Adipocyte (in vitro differentiated cells): ENCODE measurements around the gene MGAT4A.
A peak's percentile ranks its signal among the peaks of the same experiment; 100 is the strongest.

ENCODE experiments used
- DNase-seq: peaks from one replicate; pipeline ENCODE4 v3.0.0-alpha.2; 2015; ENCODE audit warnings: low read depth
- H3K27me3 ChIP-seq: replicated peaks from 2 replicates; pipeline ENCODE4 v1.7.0; 2013; ENCODE audit warnings: mild to moderate bottlenecking, low read length, moderate library complexity; ENCODE audit not compliant: control insufficient read depth, insufficient read depth
- H3K36me3 ChIP-seq: 2 replicates; pipeline ENCODE4 v1.7.0; 2013; ENCODE audit warnings: low read length, mild to moderate bottlenecking, moderate library complexity; ENCODE audit not compliant: control insufficient read depth, insufficient read depth, severe bottlenecking
- H3K4me1 ChIP-seq: 2 replicates; pipeline ENCODE4 v1.7.0; 2013; ENCODE audit warnings: mild to moderate bottlenecking, low read length, moderate library complexity; ENCODE audit not compliant: control insufficient read depth, insufficient read depth
- H3K4me3 ChIP-seq: 2 replicates; pipeline ENCODE4 v1.7.0; 2013; ENCODE audit warnings: mild to moderate bottlenecking, low read length, moderate library complexity
- H3K9ac ChIP-seq: 2 replicates; pipeline ENCODE4 v1.7.0; 2013; ENCODE audit warnings: mild to moderate bottlenecking, low read length, moderate library complexity
- H3K9me3 ChIP-seq: 2 replicates; pipeline ENCODE4 v1.7.0; 2013; ENCODE audit warnings: mild to moderate bottlenecking, low read length, moderate library complexity; ENCODE audit not compliant: control insufficient read depth

Gene MGAT4A

DNA sequence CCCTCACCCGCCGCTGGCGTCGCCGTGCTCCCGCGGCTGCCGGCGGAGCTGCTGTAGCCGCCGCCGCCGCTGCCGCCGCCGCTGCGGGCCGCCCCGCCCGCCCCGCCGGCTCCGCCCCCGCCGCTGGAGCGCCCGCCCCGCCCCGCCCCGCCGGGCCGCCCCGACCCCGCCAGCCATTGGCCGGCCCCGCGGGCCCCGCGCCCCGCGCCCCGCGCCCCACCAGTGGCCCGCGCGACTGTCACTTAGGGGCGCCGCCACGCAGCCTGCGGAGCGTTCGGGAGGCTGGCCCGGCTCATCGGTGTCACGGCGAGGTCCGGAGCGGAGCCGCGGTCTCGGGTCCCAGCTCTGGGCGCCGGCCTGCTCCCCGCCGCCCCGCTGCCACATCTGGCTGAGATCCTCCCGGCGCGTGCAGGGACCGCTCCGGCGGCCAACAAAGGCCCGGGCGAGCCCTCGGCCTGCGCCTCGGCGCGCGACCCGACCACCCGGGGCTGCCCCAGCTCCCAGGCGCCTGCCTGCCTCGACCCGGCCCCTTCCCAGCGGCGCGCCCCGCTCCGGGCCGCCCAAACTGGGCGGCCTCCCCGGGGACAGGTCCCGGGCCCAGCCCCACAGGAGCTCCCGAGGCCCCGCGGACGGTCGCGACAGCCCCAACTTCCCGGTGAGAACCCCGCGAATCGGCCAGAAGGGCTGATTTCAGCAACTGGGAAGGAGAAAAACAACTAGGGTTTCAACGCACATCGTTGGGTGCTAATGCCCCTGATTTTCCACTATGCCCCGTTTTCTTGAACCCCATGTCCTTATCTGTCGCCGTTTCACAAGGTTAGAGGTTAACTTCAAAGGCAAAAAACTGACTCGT, at the start of gene MGAT4A:
MGAT4A (minus strand) TSS at position 92 of the 853 bp plus-strand sequence. CDS start 4,800 bp downstream, outside the sequence.
- peak within 1 kb of the TSS; percentile 80 for H3K9ac ChIP-seq
- H3K36me3 ChIP-seq = no peaks in the 10 kb centered on the region
- peaks cover 24% of the 10 kb centered on the region for H3K27me3 ChIP-seq
- H3K4me1 ChIP-seq = peaks cover 10% of the 10 kb centered on the region
- no peaks in the 10 kb centered on the region for H3K9me3 ChIP-seq
- DNase-seq = peak; percentile 64
- H3K4me3 ChIP-seq = peak within 1 kb of the TSS; percentile 81

DNA sequence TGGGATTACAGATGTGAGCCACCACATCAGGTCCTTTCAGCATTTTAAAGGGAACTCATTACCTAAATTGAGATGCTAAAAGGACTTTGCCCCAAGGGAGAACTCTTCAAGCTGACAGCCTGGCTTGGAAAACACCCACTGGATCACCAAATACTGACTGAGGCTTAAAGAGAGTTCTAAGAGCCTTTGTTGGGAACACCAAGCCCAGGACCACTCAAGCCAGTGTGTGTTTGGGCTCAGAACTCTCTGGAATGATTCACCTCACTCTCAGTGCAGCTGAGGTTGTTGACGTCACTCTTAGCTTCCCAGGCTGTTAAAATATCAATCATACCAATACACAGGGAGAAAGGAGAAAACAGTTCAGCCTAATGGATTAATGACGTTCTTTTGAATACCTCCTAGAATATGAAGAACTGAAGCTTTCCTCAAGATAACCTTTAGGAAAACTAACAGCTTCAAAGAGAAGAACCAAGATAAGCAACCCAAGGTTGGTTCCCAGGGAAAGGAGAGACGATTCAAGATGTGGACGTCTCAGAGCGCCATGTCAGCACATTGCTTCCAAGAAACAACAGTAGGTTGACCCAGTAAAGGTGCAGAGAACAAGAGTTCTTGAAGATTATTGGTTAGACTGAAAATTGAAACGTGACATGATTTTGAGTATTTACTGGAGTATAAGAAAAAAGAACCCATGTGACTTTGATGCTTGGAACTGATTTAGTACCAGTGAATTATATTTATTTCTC, 48.0 kb upstream of the MGAT4A start:
- no peaks in the 10 kb centered on the region for H3K4me1 ChIP-seq
- DNase-seq = no peak

DNA sequence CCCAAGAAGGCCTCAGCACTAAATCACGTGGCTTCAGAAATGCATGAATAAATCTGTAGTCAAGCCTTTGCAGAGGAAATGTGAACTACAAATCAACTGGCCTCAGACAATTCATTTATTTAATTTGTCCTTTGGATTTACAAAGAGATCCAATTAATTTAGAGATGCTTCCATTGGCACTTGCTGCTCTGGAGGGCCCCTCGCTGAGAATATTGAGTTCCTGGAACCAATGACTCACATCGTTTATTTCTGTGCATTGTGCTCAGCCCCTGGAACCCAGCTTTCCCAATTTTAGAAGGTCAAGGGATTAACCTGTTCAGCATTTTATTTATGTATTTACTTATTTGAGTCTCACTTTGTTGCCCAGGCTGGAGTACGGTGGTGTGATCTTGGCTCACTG, 47.2 kb upstream of the MGAT4A start:
- Histone ChIP-seq H3K9ac (no peak overlapping the region), H3K36me3 (no peaks in the 10 kb centered on the region), H3K9me3 (peaks cover 23% of the 10 kb centered on the region), H3K27me3 (peaks cover 28% of the 10 kb centered on the region), H3K4me3 (no peak overlapping the region), H3K4me1 (no peaks in the 10 kb centered on the region)
- no peak for DNase-seq

More for the DNA sequence above, 48.0 kb upstream of the MGAT4A start:
- H3K9ac ChIP-seq = no peak overlapping the region
- H3K4me3 ChIP-seq = no peak overlapping the region
- H3K27me3 ChIP-seq = peaks cover 21% of the 10 kb centered on the region
- peaks cover 23% of the 10 kb centered on the region for H3K9me3 ChIP-seq
- no peaks in the 10 kb centered on the region for H3K36me3 ChIP-seq

DNA sequence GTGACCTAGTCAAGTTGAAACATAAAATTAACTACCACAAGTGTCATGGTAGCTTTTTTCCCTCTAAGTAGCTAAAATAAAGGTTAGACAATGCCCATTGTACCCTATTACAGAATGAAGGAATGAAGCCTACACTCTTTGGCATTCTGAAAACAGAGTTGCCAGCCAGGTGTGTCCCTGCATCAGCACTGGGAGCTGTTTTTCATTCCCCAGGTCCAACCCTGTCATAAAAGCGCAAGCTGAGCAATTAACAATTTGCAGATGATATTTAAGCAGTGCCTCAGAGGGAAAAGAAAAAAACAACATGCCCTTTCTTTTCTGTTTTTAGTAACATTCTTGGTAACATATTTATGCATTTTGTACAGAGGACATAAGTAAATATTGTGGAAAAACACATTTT, 46.8 kb upstream of the MGAT4A start:
- H3K36me3 ChIP-seq = no peaks in the 10 kb centered on the region
- peaks cover 28% of the 10 kb centered on the region for H3K27me3 ChIP-seq
- peaks cover 2% of the 10 kb centered on the region for H3K4me1 ChIP-seq
- H3K9me3 ChIP-seq = peaks cover 23% of the 10 kb centered on the region
- no peak overlapping the region for H3K9ac ChIP-seq
- no peak overlapping the region for H3K4me3 ChIP-seq
- DNase-seq = no peak

DNA sequence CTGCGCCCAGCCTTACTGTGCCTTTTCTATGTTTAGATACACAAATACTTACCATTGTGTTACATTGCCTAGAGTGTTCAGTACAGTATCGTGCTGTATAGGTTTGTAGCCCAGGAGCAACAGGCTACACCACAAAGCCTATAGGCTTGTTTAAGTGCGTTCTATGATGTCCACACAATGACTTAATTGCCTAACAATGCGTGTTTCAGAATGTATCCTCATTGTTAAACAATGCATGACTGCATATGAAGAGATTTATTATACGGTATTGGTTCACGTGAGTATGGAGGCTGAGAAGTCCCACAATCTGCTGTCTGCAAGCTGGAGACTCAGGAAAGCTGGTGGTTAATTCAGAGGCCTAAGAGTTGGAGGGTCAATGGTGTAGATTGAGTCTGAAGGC, 46.1 kb upstream of the MGAT4A start:
- peaks cover 28% of the 10 kb centered on the region for H3K27me3 ChIP-seq
- H3K36me3 ChIP-seq = no peaks in the 10 kb centered on the region
- peaks cover 8% of the 10 kb centered on the region for H3K4me1 ChIP-seq
- no peak overlapping the region for H3K9ac ChIP-seq
- H3K9me3 ChIP-seq = peaks cover 17% of the 10 kb centered on the region
- no peak for DNase-seq
- no peak overlapping the region for H3K4me3 ChIP-seq

DNA sequence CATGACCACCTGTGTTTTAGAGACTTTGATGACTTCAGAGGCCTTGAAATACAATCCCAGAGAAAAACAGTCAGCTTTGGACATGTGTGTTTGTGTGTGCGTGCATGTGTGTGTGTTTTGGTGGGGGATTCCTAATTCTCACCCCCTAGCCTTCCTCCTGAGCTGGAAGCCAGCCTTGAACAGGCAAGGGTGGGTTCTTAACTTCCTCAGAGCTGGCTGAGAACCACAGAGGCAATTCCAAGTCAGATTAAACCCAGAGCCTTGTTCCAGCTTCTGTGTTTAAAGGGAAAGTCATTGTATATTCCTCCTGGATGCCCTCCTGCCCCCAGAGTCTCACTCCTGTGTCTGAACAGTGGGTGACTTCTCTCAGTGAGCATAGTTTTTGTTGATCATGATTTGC, 45.2 kb upstream of the MGAT4A start:
- H3K9me3 ChIP-seq = peaks cover 7% of the 10 kb centered on the region
- no peaks in the 10 kb centered on the region for H3K36me3 ChIP-seq
- DNase-seq = no peak
- H3K4me1 ChIP-seq = peaks cover 13% of the 10 kb centered on the region
- no peak overlapping the region for H3K4me3 ChIP-seq
- peaks cover 34% of the 10 kb centered on the region for H3K27me3 ChIP-seq
- no peak overlapping the region for H3K9ac ChIP-seq

DNA sequence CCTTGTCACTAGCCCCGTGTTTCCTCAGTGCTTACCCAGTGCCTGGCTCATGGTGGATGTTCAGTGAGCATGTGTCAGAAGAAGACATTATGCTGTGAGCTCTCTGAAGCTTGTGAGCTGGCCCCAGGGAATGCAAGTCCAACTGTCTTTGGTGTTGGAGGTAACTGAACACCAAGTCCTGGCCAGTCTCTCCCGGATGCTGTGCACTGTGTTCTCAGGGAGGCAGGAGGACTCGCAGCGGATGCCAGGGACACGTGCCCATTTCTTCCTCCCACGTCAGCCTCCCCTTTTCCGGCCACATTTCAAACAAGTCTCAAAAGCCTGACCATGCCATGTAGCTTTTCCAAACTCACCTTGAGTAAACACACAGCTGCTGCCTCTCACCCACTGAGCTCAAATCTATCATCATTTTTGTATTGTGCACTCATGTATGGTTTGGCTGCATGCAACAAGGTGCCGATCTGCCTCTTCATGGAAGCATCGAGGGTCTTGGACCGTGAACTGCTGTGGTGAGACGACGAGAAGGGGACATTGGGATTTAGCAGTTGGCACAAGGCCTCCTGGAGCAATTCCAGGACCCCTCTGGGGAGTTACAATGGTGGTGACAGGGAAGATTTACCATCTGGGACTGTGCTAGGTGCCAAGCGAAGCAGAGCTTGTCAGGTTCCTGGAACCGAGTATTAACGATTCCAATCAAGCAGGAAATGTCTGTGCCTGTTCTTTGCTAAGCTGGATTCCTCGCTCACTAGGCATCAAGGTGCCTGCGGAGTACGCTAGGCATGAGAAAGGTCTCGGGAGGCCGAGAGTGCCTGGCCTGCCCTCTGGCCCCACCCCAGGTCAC, 44.4 kb upstream of the MGAT4A start:
- Histone ChIP-seq H3K4me3 (no peak overlapping the region), H3K27me3 (peaks cover 38% of the 10 kb centered on the region), H3K9me3 (peaks cover 6% of the 10 kb centered on the region), H3K4me1 (peaks cover 13% of the 10 kb centered on the region), H3K9ac (no peak overlapping the region), H3K36me3 (no peaks in the 10 kb centered on the region)
- no peak for DNase-seq

DNA sequence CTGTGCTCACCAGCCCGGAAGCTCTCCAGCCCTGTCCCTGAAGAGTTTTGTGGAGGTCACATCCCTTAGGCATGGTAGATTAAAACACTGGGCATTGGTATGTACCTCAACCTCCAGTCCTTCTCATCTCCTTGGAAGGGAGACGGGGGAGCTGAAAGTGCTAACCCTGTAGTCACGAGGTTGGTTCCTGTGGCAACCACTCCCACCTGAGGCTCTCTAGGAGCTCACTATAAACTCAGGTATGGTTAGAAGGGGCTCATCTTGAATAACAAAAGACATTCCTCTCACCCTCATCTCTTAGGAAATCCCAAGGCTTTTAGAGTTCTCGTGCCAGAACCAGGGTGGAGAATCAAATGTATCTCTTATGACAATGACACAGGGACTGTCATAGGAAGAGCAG, 43.0 kb upstream of the MGAT4A start:
- Histone ChIP-seq H3K27me3 (peaks cover 38% of the 10 kb centered on the region), H3K9ac (no peak overlapping the region), H3K9me3 (peaks cover 6% of the 10 kb centered on the region), H3K36me3 (no peaks in the 10 kb centered on the region), H3K4me1 (peaks cover 13% of the 10 kb centered on the region), H3K4me3 (no peak overlapping the region)
- DNase-seq = no peak

DNA sequence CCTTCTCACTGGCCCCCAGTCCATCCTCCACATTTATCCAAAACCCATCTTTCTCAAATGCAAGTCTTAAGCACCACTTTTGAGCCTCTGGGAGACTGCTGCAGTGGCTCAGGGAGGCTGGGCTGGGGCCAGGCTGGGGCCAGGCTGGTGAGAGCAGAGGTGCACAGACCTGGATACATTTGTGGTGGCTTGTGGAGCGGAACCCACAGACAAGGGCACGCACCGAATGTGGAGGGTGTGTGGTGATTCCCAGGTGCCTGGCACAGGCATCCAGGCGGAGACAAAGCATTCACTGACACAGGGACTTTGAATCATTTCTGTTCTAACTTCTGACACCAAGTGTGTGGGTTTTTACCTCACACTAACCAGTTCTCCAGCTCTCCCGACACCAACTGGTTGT, 42.2 kb upstream of the MGAT4A start:
- Histone ChIP-seq H3K4me3 (no peak overlapping the region), H3K9me3 (peaks cover 6% of the 10 kb centered on the region), H3K36me3 (no peaks in the 10 kb centered on the region), H3K27me3 (peaks cover 38% of the 10 kb centered on the region), H3K9ac (no peak overlapping the region), H3K4me1 (peaks cover 13% of the 10 kb centered on the region)
- no peak for DNase-seq

DNA sequence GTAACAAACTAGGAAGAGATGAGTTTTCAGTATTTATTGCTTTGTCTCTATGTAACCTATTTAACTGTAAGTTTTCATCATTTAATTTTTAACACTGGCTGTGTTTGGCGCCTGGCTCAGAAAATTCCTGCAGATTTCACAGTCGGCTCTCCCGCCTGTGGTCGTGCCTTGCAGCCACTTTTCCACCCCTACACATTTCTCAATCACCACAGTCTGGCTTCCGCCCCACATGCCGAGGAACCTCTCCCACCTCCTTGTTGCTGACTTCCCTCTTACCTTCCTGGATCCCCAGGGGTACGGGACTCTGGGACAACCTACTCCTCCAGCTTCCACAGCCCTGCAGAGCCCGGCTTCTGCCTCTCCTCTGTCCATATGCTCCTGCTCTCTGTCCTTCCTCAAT, 41.6 kb upstream of the MGAT4A start:
- no peak overlapping the region for H3K9ac ChIP-seq

More for the DNA sequence above, 41.6 kb upstream of the MGAT4A start:
- Histone ChIP-seq H3K27me3 (peaks cover 38% of the 10 kb centered on the region), H3K4me3 (no peak overlapping the region), H3K36me3 (no peaks in the 10 kb centered on the region), H3K4me1 (peaks cover 13% of the 10 kb centered on the region), H3K9me3 (peaks cover 3% of the 10 kb centered on the region)
- no peak for DNase-seq
